ENCODE data around the gene EID2.

- TF ChIP-seq HDAC2 (IDR thresholded peaks at IDR 0.05) (no peak), HDGF (IDR thresholded peaks at IDR 0.05) (no peak), GABPA (IDR thresholded peaks at IDR 0.05; ENCODE audit: low read depth) (no peak), ZNF274 (IDR thresholded peaks at IDR 0.05; ENCODE audit: insufficient read depth, insufficient read length) (no peak), NFYB (IDR thresholded peaks at IDR 0.05; ENCODE audit: insufficient read depth, low read depth, low read length) (no peak), EZH2 (IDR thresholded peaks at IDR 0.05; ENCODE audit: borderline replicate concordance, control insufficient read depth, low read depth, low read length) (no peak), ESRRA (IDR thresholded peaks at IDR 0.05; ENCODE audit: low read length) (no peak), MXI1 (IDR thresholded peaks at IDR 0.05; ENCODE audit: low read depth, low read length) (no peak; the same call in 1 of the 2 replicates), HCFC1 (IDR thresholded peaks at IDR 0.05; ENCODE audit: low read length) (no peak), POLR2AphosphoS5 (IDR thresholded peaks at IDR 0.05; ENCODE audit: low read length) (no peak)
Observed at GRCh38 chr19:39557811-39558623, 18.1 kb upstream of the EID2 start.

Data from GM12878 (cell line).